K562 (cell line): ENCODE data around the gene DCAF7. TPM values are rescaled to one million over a fixed set of nuclear protein-coding genes. Genes with fewer than 3 reads are reported as not detected.

Experiments
- AFF1 ChIP-seq, 2 experiments: fragments of 450-650 bp; IDR thresholded peaks; 2 replicates each; pipeline ENCODE4 v1.6.1; 2018; ENCODE audit warnings: mild to moderate bottlenecking in 2 of 2, low read depth in 1 of 2; ENCODE audit not compliant: partially characterized antibody in 2 of 2
- E2F8 ChIP-seq: fragments of 450-650 bp; IDR thresholded peaks from 2 replicates; pipeline ENCODE4 v1.7.1; 2018; ENCODE audit warnings: mild to moderate bottlenecking, low read depth; ENCODE audit not compliant: partially characterized antibody
- ETV1 ChIP-seq: fragments of 450-650 bp; conservative IDR thresholded peaks from 2 replicates; pipeline ENCODE4 v1.6.1; 2016; ENCODE audit warnings: missing genetic modification characterization, control low read depth, low read depth, missing compliant biosample characterization
- NFIC ChIP-seq: fragments of 450-650 bp; IDR thresholded peaks from 2 replicates; pipeline ENCODE4 v1.6.1; 2017; ENCODE audit warnings: mild to moderate bottlenecking, inconsistent platforms
- PHTF2 ChIP-seq: fragments of 250-450 bp; sonication (Bioruptor Pico); IDR thresholded peaks from 2 replicates; pipeline ENCODE4 v1.5.0; 2021; ENCODE audit warnings: mild to moderate bottlenecking
- RAD21 ChIP-seq, 2 experiments: fragments of 250-450 bp in 1 of 2; fragments of 450-650 bp in 1 of 2; sonication (Bioruptor Pico) in 1 of 2; formaldehyde crosslinking in 1 of 2; IDR thresholded peaks in 1 of 2; conservative IDR thresholded peaks in 1 of 2; 2 replicates each; pipeline versions ENCODE4 v1.4.0 to v1.8.0; 2020 to 2022; ENCODE audit warnings: mild to moderate bottlenecking in 2 of 2, moderate library complexity in 1 of 2
- SNIP1 ChIP-seq: fragments of 450-650 bp; IDR thresholded peaks from 2 replicates; pipeline ENCODE4 v1.7.1; 2017; ENCODE audit warnings: low read depth, mild to moderate bottlenecking
- SREBF1 ChIP-seq: fragments of 150-350 bp; IDR thresholded peaks from 2 replicates; pipeline ENCODE4 v1.6.1; 2014; ENCODE audit warnings: antibody characterized with exemption, low read depth, low read length, borderline replicate concordance
- TCF7L2 ChIP-seq: fragments of 150-350 bp; IDR thresholded peaks from 2 replicates; pipeline ENCODE4 v1.6.1; 2016; ENCODE audit warnings: low read depth, mild to moderate bottlenecking, low read length, moderate library complexity
- WHSC1 ChIP-seq: IDR thresholded peaks from one replicate; pipeline ENCODE4 v1.6.1; 2012; ENCODE audit warnings: low read length, control low read depth, inconsistent platforms
- ZBTB33 ChIP-seq: sonication (generic); formaldehyde crosslinking; IDR thresholded peaks from 2 replicates; pipeline ENCODE4 v1.8.1; 2023; ENCODE audit warnings: mild to moderate bottlenecking, missing genetic modification reagents
- ZBTB7A ChIP-seq: IDR thresholded peaks from 2 replicates; pipeline ENCODE4 v1.6.1; 2011; ENCODE audit warnings: low read depth, mild to moderate bottlenecking, low read length, moderate library complexity, borderline replicate concordance; ENCODE audit not compliant: control insufficient read depth
- ZFP36 ChIP-seq: fragments of 150-350 bp; IDR thresholded peaks from 2 replicates; pipeline ENCODE4 v1.6.1; 2018; ENCODE audit warnings: low read length, low read depth; ENCODE audit not compliant: partially characterized antibody
- ZNF41 ChIP-seq: fragments of 250-450 bp; sonication (Bioruptor Pico); conservative IDR thresholded peaks from 2 replicates; pipeline ENCODE4 v1.4.0; 2020; ENCODE audit warnings: mild to moderate bottlenecking
- ZNF583 ChIP-seq: fragments of 250-450 bp; sonication (Bioruptor Pico); IDR thresholded peaks from 2 replicates; pipeline ENCODE4 v1.4.0; 2020
- ZNF707 ChIP-seq: fragments of 250-450 bp; sonication (Bioruptor Pico); conservative IDR thresholded peaks from 2 replicates; pipeline ENCODE4 v1.8.0; 2022; ENCODE audit warnings: inconsistent platforms, mild to moderate bottlenecking, moderate library complexity
- ZNF77 ChIP-seq: fragments of 250-450 bp; sonication (Bioruptor Pico); IDR thresholded peaks from 2 replicates; pipeline ENCODE4 v1.5.0; 2020
- ZNF79 ChIP-seq: fragments of 250-450 bp; sonication (Bioruptor Pico); IDR thresholded peaks from 2 replicates; pipeline ENCODE4 v1.4.0; 2020; ENCODE audit warnings: low read depth, mild to moderate bottlenecking, moderate library complexity
- polyA plus RNA-seq, 8 experiments: library from polyadenylated mRNA; depleted of rRNA in 4 of 8; stranded (reverse) in 5 of 8; unstranded in 3 of 8; fragments of >200 nt; fragmentation: Nextera tagmentation in 2 of 8; fragmentation: Illumina TruSeq in 1 of 8; extraction: Ambion mirVana in 2 of 8; extraction: Trizol in 1 of 8; gene quantifications; 2 replicates each; pipeline versions ENCODE4 v1.2.1 to v1.2.3, GENCODE V29; 2011 to 2014; ENCODE audit warnings: inconsistent platforms in 1 of 8, missing spikeins in 1 of 8
- total RNA-seq, 7 experiments: library from RNA; depleted of rRNA in 6 of 7; stranded (reverse); fragments of >200 nt in 6 of 7; fragmentation: Illumina TruSeq in 2 of 7; extraction: Trizol in 2 of 7; gene quantifications; 2 replicates each; pipeline versions ENCODE4 v1.2.1 to v1.2.3, GENCODE V29; 2011 to 2021; ENCODE audit warnings: low replicate concordance in 1 of 7

DCAF7 gene
- total and polyA plus RNA-seq, 9 of the 15 experiments (the other 6 are each of a cell fraction or from before 2014, with no cell fraction given): 30.8 to 123 (median 40.2) TPM

DNA sequence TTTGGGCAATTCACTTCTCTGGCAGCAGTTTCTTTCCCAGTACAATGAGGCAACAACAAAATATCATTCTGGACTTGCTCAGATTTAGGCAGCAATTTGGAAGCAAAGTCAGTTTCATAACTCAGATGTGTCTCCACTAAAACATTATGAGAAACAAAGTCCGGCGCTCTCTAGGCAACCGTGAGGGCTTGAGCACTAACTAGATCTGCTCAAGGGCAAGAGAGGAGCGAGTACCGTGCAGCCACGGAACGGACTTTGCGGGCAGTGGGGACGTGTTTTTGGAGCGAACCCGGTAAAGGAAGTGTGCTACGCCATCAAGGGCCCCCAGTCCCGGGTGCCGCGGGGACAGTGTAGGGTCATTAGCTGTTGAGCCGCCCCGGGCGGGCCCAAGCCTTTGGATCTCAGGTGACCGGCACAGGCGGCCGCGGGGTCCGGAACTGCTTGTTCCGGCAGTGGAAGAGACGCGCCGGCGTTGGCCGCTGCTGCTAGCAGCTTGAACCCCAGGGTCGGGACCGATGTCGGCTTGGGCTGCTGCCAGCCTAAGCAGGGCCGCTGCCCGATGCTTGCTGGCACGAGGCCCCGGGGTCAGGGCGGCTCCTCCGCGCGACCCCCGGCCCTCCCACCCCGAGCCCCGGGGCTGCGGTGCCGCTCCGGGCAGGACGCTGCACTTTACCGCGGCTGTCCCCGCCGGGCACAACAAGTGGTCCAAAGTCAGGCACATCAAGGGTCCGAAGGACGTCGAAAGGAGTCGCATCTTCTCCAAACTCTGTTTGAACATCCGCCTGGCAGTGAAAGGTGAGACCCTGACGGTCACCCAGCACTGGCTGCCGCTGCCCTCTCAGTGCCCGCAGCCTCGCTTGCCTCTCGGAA is 50.5 kb downstream of the DCAF7 start, which contains the start of gene TACO1 (continued):
- TF ChIP-seq ETV1 (tag) (peak; percentile 46; the same call in 1 of the 2 replicates), AFF1 (IDR thresholded peaks at IDR 0.05; ENCODE audit: low read depth in 1 of 2, partially characterized antibody in 2 of 2) (peak in 1 of 2 experiments; percentile 65), RAD21 (CRISPR knock-in tag; conservative IDR thresholded peaks at IDR 0.05 in 1 of 2, IDR thresholded peaks at IDR 0.05 in 1 of 2) (peak in 1 of 2 experiments; percentile 33; a peak in 2 of 4 replicates), ZNF77 (CRISPR knock-in tag) (no peak), WHSC1 (no peak), ZBTB33 (0 out of 2 replicates have a peak, but pooled peaks have one; percentile 3), ZFP36 (no peak), SNIP1 (no peak), ZBTB7A (no peak; the same call in 1 of the 2 replicates), ZNF41 (peak; percentile 35; the same call in 1 of the 2 replicates), NFIC (peak; percentile 83), TCF7L2 (no peak), ZNF707 (CRISPR knock-in tag) (no peak), E2F8 (peak; percentile 88), ZNF583 (CRISPR knock-in tag) (peak; percentile 32; the same call in 1 of the 2 replicates), SREBF1 (peak; percentile 44; the same call in 1 of the 2 replicates), ZNF79 (no peak), PHTF2 (CRISPR knock-in tag) (no peak)
